PC-3 (cell line): Measurements from ENCODE around the gene TMSB4X. TPM values are rescaled to one million over a fixed set of nuclear protein-coding genes. Genes with fewer than 3 reads are reported as not detected.

Experiments
- ATAC-seq: fragments of 200-7000 bp; cut with Tn5 transposase; 2 replicates; pipeline ENCODE4 v1.9.1; 2020; ENCODE audit warnings: mild to moderate bottlenecking, moderate library complexity
- BruUV-seq: library from RNA; stranded (reverse); fragments of 400-500 nt; replicated peaks from 2 replicates; lab custom pipeline; 2021; lab: Mats Ljungman, UMichigan
- CTCF ChIA-PET: fragments of 300-600 bp; sonication (Branson Sonifier 250); formaldehyde crosslinking; loops from one replicate; lab custom pipeline; 2022; ENCODE audit warnings: antibody characterized with exemption; lab: Charles Lee
- POLR2A ChIA-PET: fragments of 300-600 bp; sonication (Branson Sonifier 250); formaldehyde crosslinking; loops from one replicate; lab custom pipeline; 2022; ENCODE audit warnings: antibody characterized with exemption; ENCODE audit not compliant: unreplicated experiment; lab: Charles Lee
- DNase-seq: peaks from one replicate; pipeline ENCODE4 v3.0.0-alpha.2; 2015
- H2AFZ ChIP-seq: fragments of 300-600 bp; sonication (generic); 2 replicates; pipeline ENCODE4 v1.6.0; 2016; ENCODE audit warnings: antibody characterized with exemption, low read length
- H3F3A ChIP-seq: fragments of 300-600 bp; sonication (generic); one replicate; pipeline ENCODE4 v1.6.0; 2017; ENCODE audit warnings: antibody characterized with exemption, low read length, control low read depth, mild to moderate bottlenecking; ENCODE audit not compliant: unreplicated experiment
- H3K27ac ChIP-seq: fragments of 300-600 bp; sonication (generic); 2 replicates; pipeline ENCODE4 v1.5.1; 2016; ENCODE audit warnings: mild to moderate bottlenecking, low read length
- H3K27me3 ChIP-seq: fragments of 300-600 bp; sonication (generic); 2 replicates; pipeline ENCODE4 v1.6.1; 2016; ENCODE audit warnings: low read length, mixed read lengths
- H3K36me3 ChIP-seq: fragments of 300-600 bp; sonication (generic); 2 replicates; pipeline ENCODE4 v1.6.1; 2016; ENCODE audit warnings: low read depth, mixed run types, low read length, mixed read lengths
- H3K4me1 ChIP-seq: fragments of 300-600 bp; sonication (generic); 2 replicates; pipeline ENCODE4 v1.5.1; 2016; ENCODE audit warnings: low read length; ENCODE audit not compliant: insufficient read depth
- H3K4me2 ChIP-seq: fragments of 300-600 bp; sonication (generic); 2 replicates; pipeline ENCODE4 v1.6.0; 2016; ENCODE audit warnings: low read length
- H3K4me3 ChIP-seq: fragments of 300-600 bp; sonication (generic); 2 replicates; pipeline ENCODE4 v1.5.1; 2016; ENCODE audit warnings: mild to moderate bottlenecking, low read length, mixed read lengths
- H3K79me2 ChIP-seq: fragments of 300-600 bp; sonication (generic); 2 replicates; pipeline ENCODE4 v1.6.1; 2017; ENCODE audit warnings: low read length, mixed read lengths
- H3K9ac ChIP-seq: fragments of 300-600 bp; sonication (generic); 2 replicates; pipeline ENCODE4 v1.6.0; 2016; ENCODE audit warnings: mild to moderate bottlenecking, low read length
- H3K9me2 ChIP-seq: fragments of 300-600 bp; sonication (generic); replicated peaks from 2 replicates; pipeline ENCODE4 v1.6.1; 2016; ENCODE audit warnings: mixed run types, low read length, mixed read lengths
- H3K9me3 ChIP-seq: fragments of 300-600 bp; sonication (generic); 2 replicates; pipeline ENCODE4 v1.6.1; 2016; ENCODE audit warnings: low read length, mixed read lengths
- H4K20me1 ChIP-seq: fragments of 300-600 bp; sonication (generic); 2 replicates; pipeline ENCODE4 v1.6.1; 2016; ENCODE audit warnings: low read length, mixed read lengths
- CTCF ChIP-seq: fragments of 300-600 bp; sonication (generic); conservative IDR thresholded peaks from 2 replicates; pipeline ENCODE4 v1.5.1; 2017; ENCODE audit warnings: antibody characterized with exemption, low read depth, mild to moderate bottlenecking, low read length
- EZH2 ChIP-seq: fragments of 300-600 bp; sonication (generic); IDR thresholded peaks from one replicate; pipeline ENCODE4 v1.6.1; 2017; ENCODE audit warnings: antibody characterized with exemption, mild to moderate bottlenecking, low read length; ENCODE audit not compliant: unreplicated experiment
- EZH2phosphoT487 ChIP-seq: fragments of 300-600 bp; sonication (generic); IDR thresholded peaks from 2 replicates; pipeline ENCODE4 v1.6.1; 2018; ENCODE audit warnings: mild to moderate bottlenecking, antibody characterized with exemption, low read length, borderline replicate concordance
- intact Hi-C: fragments of 100-400 bp; cut with micrococcal nuclease; formaldehyde crosslinking; loops from 2 replicates; pipeline ENCODE4 v1.9.0; 2023
- total RNA-seq: library from RNA; depleted of rRNA; stranded (reverse); fragments of >200 nt; gene quantifications from 2 replicates; pipeline ENCODE4 v1.2.3, GENCODE V29; 2014

TMSB4X gene
- total RNA-seq, 1 experiment from 2014 or later: 2,159 TPM

GRCh38 chrX:12949927-12950656 lies 24.8 kb upstream of the TMSB4X start:
- H3K79me2 ChIP-seq: no peaks in the 10 kb centered on the region
- H3K9ac ChIP-seq: no peak overlapping the region
- DNase-seq (no peak), ATAC-seq (no peak)
- no TSS peak for BruUV-seq
- no peak overlapping the region for H3K27ac ChIP-seq
- no peaks in the 10 kb centered on the region for H3K9me2 ChIP-seq
- no peak for TF ChIP-seq EZH2
- TF ChIP-seq CTCF: no peak
- no peak for TF ChIP-seq EZH2phosphoT487
- ChIA-PET POLR2A (no interaction called here), CTCF (interaction anchor here (0.5 to 0.6 kb wide), 2 partner anchors 50 to 171 kb away, joined by 4 read pairs; no protein-coding TSS in a partner anchor)
- intact Hi-C loops: loop anchor here (5.0 kb wide), 1 partner anchor 37 kb away; no protein-coding TSS in a partner anchor
- H3K4me3 ChIP-seq: no peak overlapping the region
- H4K20me1 ChIP-seq: no peaks in the 10 kb centered on the region
- H3K36me3 ChIP-seq: no peaks in the 10 kb centered on the region
- H3F3A ChIP-seq: no peaks in the 10 kb centered on the region
- H3K4me2 ChIP-seq: no peak overlapping the region
- H2AFZ ChIP-seq: no peak overlapping the region
- no peaks in the 10 kb centered on the region for H3K9me3 ChIP-seq
- peaks cover 25% of the 10 kb centered on the region for H3K4me1 ChIP-seq
- no peaks in the 10 kb centered on the region for H3K27me3 ChIP-seq

- Histone ChIP-seq H3K4me2 (no peak overlapping the region), H3K79me2 (no peaks in the 10 kb centered on the region), H3K27ac (no peak overlapping the region), H3F3A (no peaks in the 10 kb centered on the region), H3K9me3 (no peaks in the 10 kb centered on the region), H3K36me3 (no peaks in the 10 kb centered on the region), H3K4me3 (no peak overlapping the region), H3K4me1 (peaks cover 29% of the 10 kb centered on the region), H3K9ac (no peak overlapping the region), H4K20me1 (no peaks in the 10 kb centered on the region), H2AFZ (no peak overlapping the region), H3K9me2 (no peaks in the 10 kb centered on the region), H3K27me3 (no peaks in the 10 kb centered on the region)
- ATAC-seq (no peak), DNase-seq (no peak)
- ChIA-PET CTCF (interaction anchor here (0.6 kb wide), 1 partner anchor 51 kb away, joined by 4 read pairs; no protein-coding TSS in a partner anchor), POLR2A (interaction anchor here (0.5 kb wide), 1 partner anchor 346 kb away, joined by 3 read pairs; no protein-coding TSS in a partner anchor)
- no TSS peak for BruUV-seq
- no peak for TF ChIP-seq EZH2phosphoT487
- peak; percentile 46 for TF ChIP-seq CTCF
- TF ChIP-seq EZH2: no peak
- intact Hi-C loops: no loop called here
Measured at GRCh38 chrX:12950851-12951594, 23.9 kb upstream of the TMSB4X start.
